ENCODE data around the gene CSNK2A3.

GRCh38 chr11:11344045-11344444 is 9.0 kb downstream of the CSNK2A3 start:
- TF ChIP-seq, protein P1, sequence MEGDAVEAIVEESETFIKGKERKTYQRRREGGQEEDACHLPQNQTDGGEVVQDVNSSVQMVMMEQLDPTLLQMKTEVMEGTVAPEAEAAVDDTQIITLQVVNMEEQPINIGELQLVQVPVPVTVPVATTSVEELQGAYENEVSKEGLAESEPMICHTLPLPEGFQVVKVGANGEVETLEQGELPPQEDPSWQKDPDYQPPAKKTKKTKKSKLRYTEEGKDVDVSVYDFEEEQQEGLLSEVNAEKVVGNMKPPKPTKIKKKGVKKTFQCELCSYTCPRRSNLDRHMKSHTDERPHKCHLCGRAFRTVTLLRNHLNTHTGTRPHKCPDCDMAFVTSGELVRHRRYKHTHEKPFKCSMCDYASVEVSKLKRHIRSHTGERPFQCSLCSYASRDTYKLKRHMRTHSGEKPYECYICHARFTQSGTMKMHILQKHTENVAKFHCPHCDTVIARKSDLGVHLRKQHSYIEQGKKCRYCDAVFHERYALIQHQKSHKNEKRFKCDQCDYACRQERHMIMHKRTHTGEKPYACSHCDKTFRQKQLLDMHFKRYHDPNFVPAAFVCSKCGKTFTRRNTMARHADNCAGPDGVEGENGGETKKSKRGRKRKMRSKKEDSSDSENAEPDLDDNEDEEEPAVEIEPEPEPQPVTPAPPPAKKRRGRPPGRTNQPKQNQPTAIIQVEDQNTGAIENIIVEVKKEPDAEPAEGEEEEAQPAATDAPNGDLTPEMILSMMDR (conservative IDR thresholded peaks at IDR 0.05; ENCODE audit: low read length), result no peak
- no peak for TF ChIP-seq EZH2phosphoT487 (IDR thresholded peaks at IDR 0.05; ENCODE audit: borderline replicate concordance)

Measured in Loucy (cell line).